ENCODE measurements around the gene LZTS3. TPM values are rescaled to one million over a fixed set of nuclear protein-coding genes. Genes with fewer than 3 reads are reported as not detected.

Gene LZTS3
- total and polyA plus RNA-seq, 2 of the 13 experiments (the other 11 are each of a cell fraction or from before 2014, with no cell fraction given), result 10.1 to 31.3 TPM

GRCh38 chr20:3168079-3168828 lies 5.1 kb downstream of the LZTS3 start (continued):
- peak; percentile 76 for TF ChIP-seq ZNF746 (CRISPR knock-in tag; IDR thresholded peaks at IDR 0.05)
- peak; percentile 79 for TF ChIP-seq ZNF317 (CRISPR knock-in tag; IDR thresholded peaks at IDR 0.05)
- TF ChIP-seq ZNF253 (CRISPR knock-in tag; IDR thresholded peaks at IDR 0.05; ENCODE audit: borderline replicate concordance), result no peak; the same call in 1 of the 2 replicates
- TF ChIP-seq PAXIP1 (CRISPR knock-in tag; conservative IDR thresholded peaks at IDR 0.05), result peak; percentile 92
- TF ChIP-seq, protein P1, sequence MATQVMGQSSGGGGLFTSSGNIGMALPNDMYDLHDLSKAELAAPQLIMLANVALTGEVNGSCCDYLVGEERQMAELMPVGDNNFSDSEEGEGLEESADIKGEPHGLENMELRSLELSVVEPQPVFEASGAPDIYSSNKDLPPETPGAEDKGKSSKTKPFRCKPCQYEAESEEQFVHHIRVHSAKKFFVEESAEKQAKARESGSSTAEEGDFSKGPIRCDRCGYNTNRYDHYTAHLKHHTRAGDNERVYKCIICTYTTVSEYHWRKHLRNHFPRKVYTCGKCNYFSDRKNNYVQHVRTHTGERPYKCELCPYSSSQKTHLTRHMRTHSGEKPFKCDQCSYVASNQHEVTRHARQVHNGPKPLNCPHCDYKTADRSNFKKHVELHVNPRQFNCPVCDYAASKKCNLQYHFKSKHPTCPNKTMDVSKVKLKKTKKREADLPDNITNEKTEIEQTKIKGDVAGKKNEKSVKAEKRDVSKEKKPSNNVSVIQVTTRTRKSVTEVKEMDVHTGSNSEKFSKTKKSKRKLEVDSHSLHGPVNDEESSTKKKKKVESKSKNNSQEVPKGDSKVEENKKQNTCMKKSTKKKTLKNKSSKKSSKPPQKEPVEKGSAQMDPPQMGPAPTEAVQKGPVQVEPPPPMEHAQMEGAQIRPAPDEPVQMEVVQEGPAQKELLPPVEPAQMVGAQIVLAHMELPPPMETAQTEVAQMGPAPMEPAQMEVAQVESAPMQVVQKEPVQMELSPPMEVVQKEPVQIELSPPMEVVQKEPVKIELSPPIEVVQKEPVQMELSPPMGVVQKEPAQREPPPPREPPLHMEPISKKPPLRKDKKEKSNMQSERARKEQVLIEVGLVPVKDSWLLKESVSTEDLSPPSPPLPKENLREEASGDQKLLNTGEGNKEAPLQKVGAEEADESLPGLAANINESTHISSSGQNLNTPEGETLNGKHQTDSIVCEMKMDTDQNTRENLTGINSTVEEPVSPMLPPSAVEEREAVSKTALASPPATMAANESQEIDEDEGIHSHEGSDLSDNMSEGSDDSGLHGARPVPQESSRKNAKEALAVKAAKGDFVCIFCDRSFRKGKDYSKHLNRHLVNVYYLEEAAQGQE (IDR thresholded peaks at IDR 0.05; ENCODE audit: borderline replicate concordance in 1 of 2, low read depth in 1 of 2, low read length in 2 of 2), result no peak
- TF ChIP-seq WIZ (CRISPR knock-in tag; IDR thresholded peaks at IDR 0.05), result no peak
- peak; percentile 79 for TF ChIP-seq ELF1 (CRISPR knock-in tag; IDR thresholded peaks at IDR 0.05)
- no peak; the same call in 1 of the 2 replicates for TF ChIP-seq HINFP (CRISPR knock-in tag; IDR thresholded peaks at IDR 0.05; ENCODE audit: low read depth)
- no peak for TF ChIP-seq KLF9 (CRISPR knock-in tag; IDR thresholded peaks at IDR 0.05; ENCODE audit: low read depth)
- TF ChIP-seq ZNF430 (CRISPR knock-in tag; IDR thresholded peaks at IDR 0.05), result peak; percentile 81
- TF ChIP-seq GTF2F1 (IDR thresholded peaks at IDR 0.05; ENCODE audit: low read length), result no peak
- no peak for TF ChIP-seq SRF (IDR thresholded peaks at IDR 0.05; ENCODE audit: low read depth, low read length)
- TF ChIP-seq, protein P2, sequence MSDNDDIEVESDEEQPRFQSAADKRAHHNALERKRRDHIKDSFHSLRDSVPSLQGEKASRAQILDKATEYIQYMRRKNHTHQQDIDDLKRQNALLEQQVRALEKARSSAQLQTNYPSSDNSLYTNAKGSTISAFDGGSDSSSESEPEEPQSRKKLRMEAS (IDR thresholded peaks at IDR 0.05), result peak; percentile 80
- TF ChIP-seq, protein P3, sequence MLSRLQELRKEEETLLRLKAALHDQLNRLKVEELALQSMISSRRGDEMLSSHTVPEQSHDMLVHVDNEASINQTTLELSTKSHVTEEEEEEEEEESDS (CRISPR knock-in tag; IDR thresholded peaks at IDR 0.05; ENCODE audit: borderline replicate concordance), result no peak
- TF ChIP-seq NFE2 (CRISPR knock-in tag; IDR thresholded peaks at IDR 0.05), result no peak
- TF ChIP-seq, protein P4, sequence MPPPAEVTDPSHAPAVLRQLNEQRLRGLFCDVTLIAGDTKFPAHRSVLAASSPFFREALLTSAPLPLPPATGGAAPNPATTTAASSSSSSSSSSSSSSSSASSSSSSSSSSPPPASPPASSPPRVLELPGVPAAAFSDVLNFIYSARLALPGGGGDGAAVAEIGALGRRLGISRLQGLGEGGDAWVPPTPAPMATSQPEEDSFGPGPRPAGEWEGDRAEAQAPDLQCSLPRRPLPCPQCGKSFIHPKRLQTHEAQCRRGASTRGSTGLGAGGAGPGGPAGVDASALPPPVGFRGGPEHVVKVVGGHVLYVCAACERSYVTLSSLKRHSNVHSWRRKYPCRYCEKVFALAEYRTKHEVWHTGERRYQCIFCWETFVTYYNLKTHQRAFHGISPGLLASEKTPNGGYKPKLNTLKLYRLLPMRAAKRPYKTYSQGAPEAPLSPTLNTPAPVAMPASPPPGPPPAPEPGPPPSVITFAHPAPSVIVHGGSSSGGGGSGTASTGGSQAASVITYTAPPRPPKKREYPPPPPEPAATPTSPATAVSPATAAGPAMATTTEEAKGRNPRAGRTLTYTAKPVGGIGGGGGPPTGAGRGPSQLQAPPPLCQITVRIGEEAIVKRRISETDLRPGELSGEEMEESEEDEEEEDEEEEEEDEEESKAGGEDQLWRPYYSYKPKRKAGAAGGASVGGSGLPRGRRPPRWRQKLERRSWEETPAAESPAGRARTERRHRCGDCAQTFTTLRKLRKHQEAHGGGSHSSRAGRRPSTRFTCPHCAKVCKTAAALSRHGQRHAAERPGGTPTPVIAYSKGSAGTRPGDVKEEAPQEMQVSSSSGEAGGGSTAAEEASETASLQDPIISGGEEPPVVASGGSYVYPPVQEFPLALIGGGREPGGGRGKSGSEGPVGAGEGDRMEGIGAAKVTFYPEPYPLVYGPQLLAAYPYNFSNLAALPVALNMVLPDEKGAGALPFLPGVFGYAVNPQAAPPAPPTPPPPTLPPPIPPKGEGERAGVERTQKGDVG (CRISPR knock-in tag; IDR thresholded peaks at IDR 0.05; ENCODE audit: borderline replicate concordance), result no peak
